Left renal pelvis (tissue), 4 donors: Measurements from ENCODE around the gene B3GNT7. TPM values are rescaled to one million over a fixed set of nuclear protein-coding genes. Genes with fewer than 3 reads are reported as not detected.
"Not testable (repeated sequence)": the region's sequence is repeated elsewhere in the genome, so short reads cannot be mapped to it uniquely, and the experiment has no call there.

ENCODE experiments used
- DNase-seq, 4 donors: peaks; one replicate each; pipeline ENCODE4 v3.0.0-alpha.2; 2013; ENCODE audit warnings: low read depth in 4 of 4, low spot score in 3 of 4
- polyA plus RNA-seq, 4 donors: library from polyadenylated mRNA; unstranded; fragments of 120-200 nt; gene quantifications; one replicate each; pipeline ENCODE4 v1.2.1, GENCODE V29; 2013; ENCODE audit not compliant: insufficient read length in 4 of 4

Gene B3GNT7
- polyA plus RNA-seq, 4 donors = 3.0 to 4.0 (median 3.7) TPM

DNA sequence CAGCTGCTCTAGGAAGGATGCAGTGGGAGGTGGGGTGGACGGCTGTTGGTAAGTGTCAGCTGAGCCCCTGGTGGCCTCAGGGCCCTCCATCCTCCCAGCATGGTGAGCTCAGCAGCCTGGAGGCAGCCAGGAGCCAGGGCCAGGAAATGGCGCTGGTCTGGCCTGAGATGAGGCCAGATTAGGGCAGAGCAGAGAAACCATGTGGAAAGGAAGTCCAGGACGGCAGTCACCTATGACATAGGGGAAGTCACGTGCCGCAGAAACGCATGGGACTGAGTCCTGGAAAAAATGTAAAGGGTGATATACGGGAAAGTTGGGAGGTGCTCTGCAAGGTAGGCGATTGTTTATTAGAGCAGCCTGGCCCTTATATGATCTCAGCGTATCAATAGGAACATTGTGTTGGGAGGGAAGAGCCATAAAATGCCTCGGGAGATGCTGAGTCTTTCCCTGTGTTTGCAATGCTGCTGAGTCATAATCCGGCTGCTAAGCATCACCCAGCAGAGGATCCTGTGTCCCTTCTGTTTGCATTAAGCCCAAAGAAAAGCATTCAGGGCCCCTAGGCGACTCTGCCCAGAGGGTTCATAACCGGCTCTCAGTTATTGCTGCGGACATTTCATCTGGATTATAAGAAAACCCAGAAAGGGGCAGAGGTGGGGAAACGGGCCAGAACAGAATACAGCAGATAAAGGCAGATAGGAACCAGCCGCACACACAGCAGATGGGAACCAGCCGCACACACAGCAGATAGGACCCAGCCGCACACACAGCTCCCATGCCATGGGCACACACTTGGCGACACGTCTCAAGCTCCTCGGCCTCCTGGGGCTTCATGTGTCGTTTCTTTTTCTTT is 30.3 kb upstream of the B3GNT7 start:
- no peak for DNase-seq

DNA sequence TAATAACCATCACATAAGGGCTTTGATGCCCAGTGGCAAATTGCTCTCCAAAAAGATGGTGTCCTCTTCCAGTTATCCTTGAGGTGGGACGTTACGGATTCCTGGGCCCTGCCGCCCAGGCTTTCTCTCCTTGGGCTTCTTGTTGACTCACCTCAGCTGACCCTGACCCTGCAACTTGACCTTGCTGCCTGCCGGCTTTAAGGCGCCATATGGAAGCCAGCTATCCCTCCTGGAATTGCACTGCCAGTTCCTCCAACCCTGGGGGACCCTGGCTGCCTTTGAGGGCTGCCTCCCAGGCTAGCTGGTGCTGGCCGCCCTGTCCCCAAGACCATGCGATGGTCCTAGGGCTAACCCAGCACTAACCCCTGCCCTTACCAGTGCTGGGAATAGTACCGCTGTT is 28.3 kb upstream of the B3GNT7 start:
- DNase-seq = no peak

DNA sequence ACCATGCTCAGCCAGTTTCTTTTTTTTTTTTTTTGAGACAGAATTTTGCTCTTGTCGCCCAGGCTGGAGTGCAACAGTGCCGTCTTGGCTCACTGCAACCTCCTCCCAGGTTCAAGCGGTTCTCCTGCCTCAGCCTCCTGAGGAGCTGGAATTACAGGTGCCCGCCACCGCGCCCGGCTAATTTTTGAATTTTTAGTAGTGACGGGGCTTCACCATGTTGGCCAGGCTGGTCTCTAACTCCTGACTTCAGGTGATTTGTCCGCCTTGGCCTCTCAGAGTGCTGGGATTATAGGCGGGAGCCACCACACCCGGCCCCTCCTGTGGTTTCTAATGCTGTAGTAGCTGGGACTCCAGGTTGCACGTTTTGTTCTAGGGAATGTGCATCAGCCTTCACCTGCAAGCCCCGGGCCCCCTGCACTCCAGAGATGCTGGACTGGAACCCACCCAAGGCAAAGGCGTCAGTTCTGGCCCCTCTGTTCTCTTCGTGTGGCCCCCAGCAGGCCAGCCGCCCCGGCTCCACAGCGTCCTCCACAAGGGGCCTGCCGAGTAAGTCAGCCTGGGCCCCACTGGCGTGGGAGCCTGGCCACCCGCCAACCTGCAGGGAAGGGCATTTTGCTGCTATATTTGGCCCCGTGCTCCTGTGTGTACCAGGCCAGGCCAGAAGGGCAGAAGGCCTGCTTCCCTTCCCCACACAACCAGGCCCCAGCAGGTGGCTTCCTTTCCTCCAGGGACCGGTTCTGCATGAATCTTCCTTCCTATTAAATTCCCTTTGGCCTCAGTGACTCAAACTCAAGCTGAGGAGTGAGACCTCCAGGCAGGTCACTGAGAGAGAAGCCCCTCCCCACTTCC is 25.7 kb upstream of the B3GNT7 start:
- no peak for DNase-seq

DNA sequence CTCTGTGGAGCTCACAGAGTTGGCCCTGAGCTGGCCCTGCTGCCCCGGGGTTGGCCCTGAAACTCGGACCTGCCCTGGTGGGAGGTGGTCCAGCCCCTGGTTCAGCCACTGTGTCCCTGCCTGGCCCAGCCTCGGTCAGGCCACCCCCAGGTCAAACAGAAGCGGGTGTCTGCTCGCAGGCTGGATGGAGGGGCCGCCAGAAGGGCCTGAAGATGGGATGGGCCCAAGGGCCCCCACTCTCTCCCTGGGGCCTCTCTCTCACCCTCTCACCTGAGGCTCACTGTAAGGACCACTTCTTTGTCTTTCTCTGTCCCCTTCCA is 25.1 kb upstream of the B3GNT7 start:
- no peak for DNase-seq

DNA sequence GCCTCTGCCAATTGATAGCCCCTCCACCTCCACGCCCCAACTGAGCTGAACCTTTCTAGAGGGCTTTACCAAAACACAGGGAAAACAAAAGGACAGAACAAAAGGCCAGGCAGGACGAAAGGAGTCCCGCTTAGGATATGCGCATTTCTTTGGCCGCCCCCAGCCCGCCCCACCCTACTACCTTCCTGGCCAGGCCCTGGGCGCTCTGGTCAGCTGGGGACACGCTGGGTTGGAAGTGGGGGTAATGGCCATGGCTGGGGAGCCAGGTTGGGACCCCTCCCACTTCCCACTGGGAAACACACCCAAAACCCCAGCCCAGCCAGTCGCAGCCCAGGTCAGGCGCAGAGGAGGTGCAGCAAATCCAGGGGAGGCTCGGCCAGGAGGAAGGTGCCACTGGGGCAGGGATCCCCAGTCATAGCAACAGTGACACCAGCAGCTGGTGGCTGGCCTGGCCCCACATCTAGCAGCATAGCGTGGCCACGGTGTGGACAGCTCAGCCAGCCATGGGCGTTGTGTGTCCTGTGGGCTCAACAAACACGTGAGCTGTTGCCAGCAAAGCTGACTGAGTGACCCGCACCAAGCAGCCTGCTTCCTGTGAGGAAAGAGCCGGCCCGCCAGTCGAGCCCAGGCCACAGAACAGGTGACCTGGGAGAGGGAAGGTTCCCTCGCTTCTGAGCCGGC is 24.6 kb upstream of the B3GNT7 start:
- no peak for DNase-seq

DNA sequence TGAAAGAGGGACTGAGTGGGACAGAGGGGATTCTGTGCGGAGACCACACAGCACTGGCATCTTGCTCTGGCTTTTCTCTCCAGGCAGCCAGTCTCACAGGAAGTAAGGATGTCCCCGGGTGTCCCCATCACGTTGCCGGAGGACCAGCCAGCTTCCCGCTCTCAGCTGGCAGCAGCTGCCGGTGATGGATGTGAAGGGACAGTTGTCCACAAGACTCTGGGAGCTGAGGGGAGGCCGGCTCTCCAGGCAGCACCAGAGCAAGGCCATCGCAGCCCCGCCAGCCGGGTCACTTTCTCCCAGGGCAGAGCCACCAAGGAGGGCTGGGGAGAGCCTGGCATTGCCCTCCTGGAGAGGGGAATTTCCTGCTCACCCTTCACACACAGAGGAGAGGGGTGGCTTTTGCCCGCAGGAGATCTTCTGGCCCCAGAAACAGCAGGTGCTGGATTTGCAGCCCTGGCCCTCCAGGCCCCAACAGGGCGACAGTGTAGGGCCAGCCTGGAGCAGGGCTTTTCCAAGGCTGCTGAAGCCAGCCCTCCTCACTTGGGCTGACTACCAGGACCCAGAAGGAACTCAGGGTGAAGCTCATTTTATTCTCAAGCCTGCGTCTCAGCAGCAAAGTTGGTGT is 24.0 kb upstream of the B3GNT7 start:
- no peak for DNase-seq

DNA sequence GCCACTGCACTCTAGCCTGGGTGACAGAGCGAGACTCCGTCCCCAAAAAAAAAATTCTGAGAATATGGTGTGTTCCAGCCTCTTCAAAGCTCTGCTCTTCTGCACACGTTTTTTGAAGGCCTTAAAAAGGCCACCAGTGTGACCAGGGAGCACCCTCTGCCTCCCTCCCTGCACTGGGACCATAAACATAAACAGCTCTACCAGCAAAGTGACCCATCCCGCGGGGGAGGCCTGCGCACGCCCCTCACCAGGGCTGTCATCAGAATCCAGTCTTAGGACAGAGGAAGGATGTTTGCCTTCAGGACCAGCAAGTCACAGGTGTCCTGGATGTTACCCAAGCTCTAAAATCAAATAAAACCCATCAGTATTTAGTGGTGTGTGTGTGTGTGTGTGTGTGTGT is 23.2 kb upstream of the B3GNT7 start:
- DNase-seq = no peak

DNA sequence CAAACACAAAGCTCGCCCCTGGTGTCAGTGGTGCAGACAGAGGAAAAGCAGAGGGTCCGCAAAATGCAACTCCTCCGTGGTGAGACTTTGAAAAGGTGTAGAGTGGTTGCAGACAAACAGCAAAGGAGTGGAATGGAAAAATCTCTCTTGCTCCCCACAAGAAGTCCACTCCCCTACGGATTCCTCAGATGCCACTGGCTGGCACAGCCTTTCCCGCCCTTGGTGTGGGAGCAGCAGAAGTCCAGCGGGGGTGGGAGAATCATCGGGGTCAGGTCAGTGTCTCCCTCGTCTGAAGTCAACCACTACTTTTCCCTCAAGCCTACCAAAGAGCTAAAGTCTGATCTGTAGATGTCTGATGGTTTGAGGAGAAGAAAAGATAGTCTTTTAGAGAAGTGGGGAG is 22.3 kb upstream of the B3GNT7 start:
- no peak for DNase-seq

DNA sequence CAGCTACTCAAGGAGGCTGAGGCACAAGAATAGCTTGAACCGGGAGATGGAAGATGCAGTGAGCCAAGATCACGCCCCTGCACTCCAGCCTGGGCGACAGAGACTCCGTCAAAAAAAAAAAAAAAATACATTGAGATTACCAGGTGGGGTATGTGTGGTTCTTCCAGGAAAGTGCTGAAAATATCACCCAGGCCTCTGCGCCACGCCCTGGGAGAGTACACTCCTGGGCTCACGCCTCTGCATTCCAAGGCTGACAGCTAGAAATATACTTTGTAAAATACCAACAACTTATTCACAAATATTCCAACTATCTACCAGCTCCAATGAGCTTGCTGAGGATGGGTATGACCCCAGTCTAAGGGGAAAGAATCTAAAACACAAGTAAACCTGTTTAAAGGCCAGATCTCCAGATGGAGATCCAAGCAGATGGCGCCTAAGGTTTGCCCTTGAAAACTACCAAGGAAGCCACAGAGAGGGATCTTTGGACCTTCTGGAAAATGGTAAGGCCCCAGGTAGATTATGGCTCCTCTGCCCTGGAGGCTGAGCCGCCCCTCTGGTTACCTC is 21.6 kb upstream of the B3GNT7 start:
- no peak for DNase-seq

DNA sequence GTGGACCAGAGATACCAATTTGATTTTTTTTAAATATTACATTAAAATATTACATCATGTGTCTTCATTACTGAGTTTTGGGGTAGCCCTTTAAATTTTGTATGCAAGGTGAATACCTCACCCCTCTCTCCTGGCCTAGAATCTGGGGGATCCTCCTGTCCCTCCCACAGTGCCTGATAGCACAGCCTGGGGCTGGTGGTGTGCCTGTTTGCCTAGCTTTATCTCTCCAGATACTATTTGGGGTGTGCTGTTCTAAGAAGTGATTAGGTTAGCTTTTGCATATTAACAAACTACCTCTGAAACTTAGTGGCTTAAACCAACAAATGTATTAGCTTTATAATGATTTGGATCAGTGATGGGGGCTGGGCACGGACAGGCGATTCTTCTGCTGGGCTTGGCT is 20.7 kb upstream of the B3GNT7 start:
- DNase-seq = no peak

DNA sequence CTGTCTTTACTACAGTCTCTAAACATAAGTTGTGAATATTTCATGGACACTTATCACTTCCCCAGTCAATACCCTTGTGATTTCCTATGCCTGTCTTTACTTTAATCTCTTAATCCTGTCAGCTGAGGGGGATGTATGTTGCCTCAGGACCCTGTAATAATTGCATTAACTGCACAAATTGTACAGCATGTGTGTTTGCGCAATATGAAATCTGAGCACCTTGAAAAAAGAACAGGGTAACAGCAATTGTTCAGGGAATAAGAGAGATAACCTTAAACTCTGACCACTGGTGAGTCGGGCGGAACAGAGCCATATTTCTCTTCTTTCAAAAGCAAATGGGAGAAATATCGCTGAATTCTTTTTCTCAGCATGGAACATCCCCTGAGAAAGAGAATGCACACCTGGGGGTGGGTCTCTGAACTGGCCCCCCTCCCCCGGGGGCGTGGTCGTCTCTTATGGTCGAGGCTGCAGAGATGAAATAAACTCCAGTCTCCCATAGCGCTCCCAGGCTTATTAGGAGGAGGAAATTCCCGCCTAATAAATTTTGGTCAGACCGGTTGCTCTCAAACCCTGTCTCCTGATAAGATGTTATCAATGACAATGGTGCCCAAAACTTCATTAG is 19.4 kb upstream of the B3GNT7 start:
- DNase-seq = not testable (repeated sequence)

DNA sequence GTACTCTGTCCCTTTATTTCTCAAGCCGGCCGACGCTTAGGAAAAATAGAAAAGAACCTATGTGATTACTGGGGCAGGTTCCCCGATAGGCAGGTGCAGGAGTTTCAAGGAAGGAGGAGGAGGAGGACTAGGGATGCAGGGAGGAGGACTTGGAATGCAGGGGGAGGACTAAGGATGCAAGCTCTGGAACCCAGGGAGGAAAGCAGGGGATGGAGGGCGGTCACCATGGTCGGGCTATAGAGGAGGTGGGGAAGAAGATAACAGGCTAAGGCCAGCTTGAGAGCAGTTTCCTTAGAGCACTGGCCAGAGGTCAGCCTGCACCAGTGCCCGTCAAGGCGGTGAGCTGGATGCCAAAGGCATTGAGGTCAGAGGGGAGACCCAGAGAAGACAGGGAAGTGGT is 18.7 kb upstream of the B3GNT7 start:
- no peak for DNase-seq

DNA sequence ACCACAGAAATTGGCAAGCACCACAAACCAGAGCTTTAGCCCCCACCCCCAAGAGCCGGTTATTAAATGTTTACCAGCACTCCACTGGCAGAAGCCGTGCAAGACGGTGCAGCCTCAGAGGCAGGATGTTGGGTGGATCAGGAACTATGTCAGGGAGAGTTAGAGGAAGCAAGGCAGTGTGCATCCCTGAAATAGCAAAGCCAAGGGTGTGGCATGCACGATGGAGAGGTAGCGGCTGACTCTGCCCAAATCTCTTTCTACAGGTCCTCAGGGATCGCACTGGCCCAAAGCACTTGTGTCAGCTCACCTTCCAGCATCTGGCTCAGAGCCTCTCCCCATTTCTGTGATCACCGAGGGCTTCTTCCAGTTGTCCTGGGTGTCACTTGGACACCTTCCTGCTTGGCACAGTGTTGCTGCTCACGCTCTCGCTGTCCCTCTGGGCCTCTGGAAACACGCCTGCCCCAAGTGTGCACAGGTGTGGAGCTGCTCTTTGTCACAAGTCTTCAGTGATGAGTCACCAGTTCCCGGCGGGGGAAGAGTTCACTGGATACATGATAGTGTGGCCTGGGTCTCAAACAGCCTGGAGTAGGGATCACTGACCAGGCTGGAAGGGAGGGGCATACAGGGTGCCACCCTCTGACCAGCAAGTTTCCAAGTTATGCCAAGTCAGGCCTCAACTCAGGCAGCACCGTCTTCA is 17.3 kb upstream of the B3GNT7 start:
- no peak for DNase-seq

DNA sequence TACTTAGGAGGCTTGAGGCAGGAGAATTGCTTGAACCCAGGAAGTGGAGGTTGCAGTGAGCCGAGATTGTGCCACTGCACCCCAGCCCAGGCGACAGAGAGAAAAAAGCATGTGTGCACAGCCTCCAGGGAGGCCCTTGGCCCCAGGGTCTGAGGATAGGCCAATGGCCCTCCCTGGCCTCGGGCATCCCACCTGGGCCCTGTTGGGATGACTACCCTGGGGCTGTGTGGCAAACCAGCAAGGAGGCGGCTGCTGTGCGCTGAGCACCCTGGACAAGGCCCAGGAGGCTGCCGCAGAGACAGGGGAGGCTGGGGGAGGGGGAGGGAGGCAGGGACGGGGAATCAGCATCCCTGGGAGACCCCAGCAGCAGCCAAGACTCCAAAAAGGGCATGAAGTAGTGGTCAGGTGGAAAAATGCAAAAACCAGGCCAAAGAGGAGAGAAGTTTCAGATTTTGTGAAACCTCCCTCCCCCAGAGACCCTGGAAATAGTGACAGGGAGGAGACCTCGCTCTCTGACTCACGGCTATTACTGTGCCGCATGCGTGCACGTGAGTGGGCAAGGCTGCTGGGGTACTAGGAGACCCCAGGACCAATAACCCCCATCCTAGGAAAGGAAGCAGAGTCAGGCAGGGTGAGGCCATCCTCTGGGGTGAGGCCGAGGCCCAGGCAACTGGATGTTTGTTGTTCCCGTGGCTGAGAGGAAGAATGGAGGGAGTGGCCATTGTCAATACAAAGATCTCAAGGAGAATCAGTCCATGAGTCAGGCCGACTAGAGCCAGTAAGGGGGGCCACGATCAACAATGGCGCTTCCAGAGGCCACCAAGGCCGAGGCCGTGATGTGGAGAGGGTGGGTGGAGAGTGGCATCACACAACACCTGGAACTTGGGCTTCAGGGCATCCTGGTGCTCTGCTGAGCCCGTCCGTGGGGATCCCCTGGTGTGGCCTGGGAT is 16.0 kb upstream of the B3GNT7 start:
- DNase-seq = no peak

DNA sequence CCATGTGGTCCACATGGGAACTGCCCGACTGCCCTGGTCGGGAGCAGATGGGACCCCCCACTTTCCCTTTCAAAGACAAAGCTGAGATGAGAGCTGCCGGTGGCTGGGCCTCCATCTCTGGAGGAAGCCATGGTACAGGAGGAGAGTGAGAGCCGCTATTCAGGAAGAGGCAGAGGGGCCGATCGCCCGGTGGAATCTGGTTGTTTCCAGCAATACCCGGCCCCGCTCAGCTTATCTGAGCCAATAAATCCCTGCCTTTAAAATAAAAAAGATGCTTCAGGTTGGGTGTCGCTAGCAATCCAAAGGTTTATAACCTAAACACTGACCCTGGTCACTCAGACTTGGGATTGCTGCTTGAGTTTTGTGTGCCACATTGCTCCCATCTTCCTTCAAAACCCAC is 15.2 kb upstream of the B3GNT7 start:
- DNase-seq = no peak

DNA sequence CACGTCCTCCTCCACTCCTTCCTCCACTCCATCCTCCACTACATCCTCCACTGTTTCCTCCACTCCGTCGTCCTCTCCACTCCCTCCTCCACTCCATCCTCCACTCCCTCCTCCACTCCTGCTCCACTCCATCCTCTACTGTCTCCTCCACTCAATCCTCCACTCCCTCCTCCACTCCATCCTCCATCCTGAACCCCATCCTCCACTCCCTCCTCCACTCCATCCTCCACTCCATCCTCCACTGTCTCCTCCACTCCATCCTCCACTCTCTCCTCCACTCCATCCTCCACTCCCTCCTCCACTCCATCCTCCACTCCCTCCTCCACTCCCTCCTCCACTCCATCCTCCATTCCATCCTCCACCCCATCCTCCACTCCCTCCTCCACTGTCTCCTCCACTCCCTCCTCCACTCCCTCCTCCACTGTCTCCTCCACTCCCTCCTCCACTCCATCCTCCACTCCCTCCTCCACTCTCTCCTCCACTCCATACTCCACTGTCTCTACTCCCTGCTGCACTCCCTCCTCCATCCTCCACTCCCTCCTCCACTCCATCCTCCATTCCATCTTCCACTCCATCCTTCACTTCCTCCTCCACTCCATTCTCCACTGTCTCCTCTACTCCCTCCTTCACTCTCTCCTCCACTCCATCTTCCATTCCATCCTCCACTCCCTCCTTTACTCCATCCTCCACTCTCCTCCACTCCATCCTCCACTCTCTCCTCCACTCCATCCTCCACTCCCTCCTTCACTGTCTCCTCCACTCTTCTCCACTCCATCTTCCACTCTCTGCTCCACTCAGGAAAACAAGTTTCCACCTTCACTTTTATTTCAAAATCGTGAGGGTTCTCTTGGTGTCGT is 14.3 kb upstream of the B3GNT7 start:
- no peak for DNase-seq

DNA sequence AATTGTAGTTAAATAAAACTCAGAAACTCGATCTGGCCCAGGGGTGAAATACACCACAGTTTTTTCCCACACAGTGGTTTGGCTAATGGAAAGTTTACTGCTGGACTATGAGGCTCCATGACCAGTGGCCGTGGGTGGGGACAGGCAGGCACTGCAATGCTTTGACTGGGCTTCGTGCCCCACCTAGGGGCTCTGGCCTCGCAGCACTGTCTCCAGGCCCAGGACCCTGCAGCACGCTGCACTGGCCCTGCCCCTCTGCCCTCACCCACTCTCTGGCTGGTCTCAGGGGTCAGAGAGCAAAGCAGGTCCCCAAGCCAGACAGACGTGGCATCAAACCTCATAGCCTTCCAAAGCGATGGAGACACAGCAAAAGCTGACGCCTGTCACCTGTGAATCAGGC is 13.4 kb upstream of the B3GNT7 start:
- DNase-seq = no peak
